Caco-2 (cell line): ENCODE measurements around the gene AKAP8L. TPM values are rescaled to one million over a fixed set of nuclear protein-coding genes. Genes with fewer than 3 reads are reported as not detected.

Source experiments
- BruUV-seq: library from RNA; stranded (reverse); fragments of 400-500 nt; replicated peaks from 2 replicates; lab custom pipeline; 2021; lab: Mats Ljungman, UMichigan
- CTCF ChIA-PET: fragments of 300-600 bp; sonication (Branson Sonifier 250); formaldehyde crosslinking; loops from one replicate; lab custom pipeline; 2022; ENCODE audit warnings: antibody characterized with exemption; lab: Charles Lee
- POLR2A ChIA-PET: fragments of 300-600 bp; sonication (Branson Sonifier 250); formaldehyde crosslinking; loops from one replicate; lab custom pipeline; 2022; ENCODE audit warnings: antibody characterized with exemption; lab: Charles Lee
- DNase-seq, 2 experiments: peaks; one replicate each; pipeline versions ENCODE4 v3.0.0 to v3.0.0-alpha.2; 2020 to 2022
- H3K27me3 ChIP-seq: replicated peaks from 2 replicates; pipeline ENCODE4 v1.6.0; 2011; ENCODE audit warnings: low read length; ENCODE audit not compliant: control insufficient read depth, insufficient read depth
- H3K36me3 ChIP-seq: 2 replicates; pipeline ENCODE4 v1.5.1; 2011; ENCODE audit warnings: low read length; ENCODE audit not compliant: control insufficient read depth, insufficient read depth
- H3K4me1 ChIP-seq: fragments of 250-450 bp; sonication (Bioruptor Pico); 2 replicates; pipeline ENCODE4 v1.5.1; 2020; ENCODE audit warnings: mild to moderate bottlenecking
- H3K4me3 ChIP-seq: 2 replicates; pipeline ENCODE4 v1.5.1; 2011; ENCODE audit warnings: low read depth, mild to moderate bottlenecking, control low read depth, low read length
- H3K9me3 ChIP-seq: fragments of 250-450 bp; sonication (Bioruptor Pico); 2 replicates; pipeline ENCODE4 v1.5.1; 2020; ENCODE audit warnings: mild to moderate bottlenecking, moderate library complexity
- H3K27ac Mint-ChIP-seq: one replicate; pipeline ENCODE4 v1.8.0; 2022; ENCODE audit warnings: mixed read lengths; ENCODE audit not compliant: unreplicated experiment
- H3K27me3 Mint-ChIP-seq: one replicate; pipeline ENCODE4 v1.8.0; 2022; ENCODE audit warnings: mixed read lengths; ENCODE audit not compliant: insufficient read depth, unreplicated experiment
- H3K36me3 Mint-ChIP-seq: one replicate; pipeline ENCODE4 v1.8.0; 2022; ENCODE audit warnings: mild to moderate bottlenecking, mixed read lengths; ENCODE audit not compliant: insufficient read depth, unreplicated experiment
- H3K4me1 Mint-ChIP-seq: one replicate; pipeline ENCODE4 v1.8.0; 2022; ENCODE audit warnings: low read depth, mixed read lengths; ENCODE audit not compliant: unreplicated experiment
- H3K4me3 Mint-ChIP-seq: one replicate; pipeline ENCODE4 v1.8.0; 2022; ENCODE audit warnings: mild to moderate bottlenecking, moderate library complexity, mixed read lengths; ENCODE audit not compliant: unreplicated experiment
- H3K9me3 Mint-ChIP-seq: one replicate; pipeline ENCODE4 v1.8.0; 2022; ENCODE audit warnings: mixed read lengths; ENCODE audit not compliant: unreplicated experiment
- CTCF ChIP-seq, 2 experiments: fragments of 200-600 bp in 1 of 2; IDR thresholded peaks; 1 replicate in 1 of 2; 2 replicates in 1 of 2; pipeline versions ENCODE4 v1.5.1 to v1.8.0; 2011 to 2022; ENCODE audit warnings: antibody characterized with exemption in 1 of 2, control low read depth in 1 of 2, inconsistent platforms in 1 of 2, low read depth in 1 of 2, low read length in 1 of 2, mild to moderate bottlenecking in 1 of 2, moderate library complexity in 1 of 2; ENCODE audit not compliant: insufficient read depth in 1 of 2, severe bottlenecking in 1 of 2, unreplicated experiment in 1 of 2
- intact Hi-C: fragments of 100-400 bp; cut with micrococcal nuclease; formaldehyde crosslinking; loops from one replicate; pipeline ENCODE4 v1.10.0; 2022; ENCODE audit not compliant: unreplicated experiment
- total RNA-seq: library from RNA; stranded (reverse); gene quantifications from 2 replicates; pipeline ENCODE4 v1.2.3, GENCODE V29; 2022

Gene AKAP8L
- total RNA-seq, 1 experiment from 2014 or later, result 112 TPM

- no peak for TF ChIP-seq CTCF (IDR thresholded peaks at IDR 0.05; ENCODE audit: insufficient read depth in 1 of 2, low read depth in 1 of 2, low read length in 1 of 2, severe bottlenecking in 1 of 2, unreplicated experiment in 1 of 2)
- H3K27me3 Mint-ChIP-seq, result no peaks in the 10 kb centered on the region
- H3K27ac Mint-ChIP-seq, result no peak overlapping the region
- Histone ChIP-seq H3K9me3 (no peaks in the 10 kb centered on the region), H3K27me3 (no peaks in the 10 kb centered on the region), H3K4me1 (no peaks in the 10 kb centered on the region), H3K36me3 (peaks cover 11% of the 10 kb centered on the region), H3K4me3 (no peak overlapping the region)
- ChIA-PET POLR2A (no interaction called here), CTCF (no interaction called here)
- no peaks in the 10 kb centered on the region for H3K4me1 Mint-ChIP-seq
- H3K9me3 Mint-ChIP-seq, result no peaks in the 10 kb centered on the region
- no peak overlapping the region for H3K4me3 Mint-ChIP-seq
- BruUV-seq, result no TSS peak
- no peak for DNase-seq
- peaks cover 67% of the 10 kb centered on the region for H3K36me3 Mint-ChIP-seq
- intact Hi-C loops, result no loop called here
These were observed 19.2 kb downstream of the AKAP8L start for GRCh38 chr19:15399635-15400034.

- peaks cover 68% of the 10 kb centered on the region for H3K36me3 Mint-ChIP-seq
- intact Hi-C loops, result no loop called here
- no peak for TF ChIP-seq CTCF (IDR thresholded peaks at IDR 0.05; ENCODE audit: insufficient read depth in 1 of 2, low read depth in 1 of 2, low read length in 1 of 2, severe bottlenecking in 1 of 2, unreplicated experiment in 1 of 2)
- H3K9me3 ChIP-seq, result no peaks in the 10 kb centered on the region
- H3K36me3 ChIP-seq, result peaks cover 11% of the 10 kb centered on the region
- no peaks in the 10 kb centered on the region for H3K9me3 Mint-ChIP-seq
- no peaks in the 10 kb centered on the region for H3K4me1 ChIP-seq
- no peak overlapping the region for H3K4me3 ChIP-seq
- H3K4me3 Mint-ChIP-seq, result no peak overlapping the region
- no peaks in the 10 kb centered on the region for H3K4me1 Mint-ChIP-seq
- no peak overlapping the region for H3K27ac Mint-ChIP-seq
- BruUV-seq, result no TSS peak
- CTCF ChIA-PET, result no interaction called here
- DNase-seq, result no peak
- POLR2A ChIA-PET, result no interaction called here
- no peaks in the 10 kb centered on the region for H3K27me3 Mint-ChIP-seq
- no peaks in the 10 kb centered on the region for H3K27me3 ChIP-seq
These were observed 19.6 kb downstream of the AKAP8L start for GRCh38 chr19:15399234-15399515.

- ChIA-PET CTCF (no interaction called here), POLR2A (no interaction called here)
- no peaks in the 10 kb centered on the region for H3K27me3 Mint-ChIP-seq
- no peaks in the 10 kb centered on the region for H3K27me3 ChIP-seq
- no peaks in the 10 kb centered on the region for H3K4me1 Mint-ChIP-seq
- no peaks in the 10 kb centered on the region for H3K9me3 ChIP-seq
- peaks cover 73% of the 10 kb centered on the region for H3K36me3 Mint-ChIP-seq
- no peaks in the 10 kb centered on the region for H3K9me3 Mint-ChIP-seq
- BruUV-seq, result no TSS peak
- H3K27ac Mint-ChIP-seq, result no peak overlapping the region
- intact Hi-C loops, result no loop called here
- H3K36me3 ChIP-seq, result peaks cover 11% of the 10 kb centered on the region
- H3K4me3 ChIP-seq, result no peak overlapping the region
- H3K4me1 ChIP-seq, result no peaks in the 10 kb centered on the region
- DNase-seq, result no peak
- no peak overlapping the region for H3K4me3 Mint-ChIP-seq
- TF ChIP-seq CTCF (IDR thresholded peaks at IDR 0.05; ENCODE audit: insufficient read depth in 1 of 2, low read depth in 1 of 2, low read length in 1 of 2, severe bottlenecking in 1 of 2, unreplicated experiment in 1 of 2), result no peak
These were observed 20.1 kb downstream of the AKAP8L start for GRCh38 chr19:15398501-15399233.
